DLD1 (cell line): ENCODE data around the gene CYBC1.

Experiments
- in situ Hi-C: cut with HindIII; loops from 2 replicates; pipeline ENCODE4 v1.10.0; 2017; ENCODE audit warnings: low sequenced_read_pairs

Gene CYBC1

GRCh38 chr17:82450357-82451106 lies at the start of gene CYBC1:
TSS of gene CYBC1 (minus strand) at chr17:82450752. CDS start at chr17:82449254, 1,498 bp downstream.
- in situ Hi-C loops = no loop called here

- in situ Hi-C loops = no loop called here
Measured at GRCh38 chr17:82497483-82498405, 47.2 kb upstream of the CYBC1 start.

GRCh38 chr17:82496529-82497434 lies 46.2 kb upstream of the CYBC1 start:
- in situ Hi-C loops = no loop called here

GRCh38 chr17:82495844-82496528 lies 45.4 kb upstream of the CYBC1 start:
- in situ Hi-C loops = no loop called here

- in situ Hi-C loops = no loop called here
Measured at GRCh38 chr17:82494236-82495055, 43.9 kb upstream of the CYBC1 start.

GRCh38 chr17:82493226-82493781 lies 42.8 kb upstream of the CYBC1 start:
- in situ Hi-C loops = no loop called here

- in situ Hi-C loops = no loop called here
Measured at GRCh38 chr17:82492643-82493225, 42.2 kb upstream of the CYBC1 start.

GRCh38 chr17:82491533-82491932 lies 41.0 kb upstream of the CYBC1 start:
- in situ Hi-C loops = no loop called here

GRCh38 chr17:82491196-82491530 lies 40.6 kb upstream of the CYBC1 start:
- in situ Hi-C loops = no loop called here

- in situ Hi-C loops = no loop called here
Measured at GRCh38 chr17:82490512-82491195, 40.1 kb upstream of the CYBC1 start.

GRCh38 chr17:82489851-82490511 lies 39.4 kb upstream of the CYBC1 start:
- in situ Hi-C loops = no loop called here

- in situ Hi-C loops = no loop called here
Measured at GRCh38 chr17:82489117-82489516, 38.6 kb upstream of the CYBC1 start.

GRCh38 chr17:82487910-82488309 lies 37.4 kb upstream of the CYBC1 start:
- in situ Hi-C loops = no loop called here

GRCh38 chr17:82486231-82487094 lies 35.9 kb upstream of the CYBC1 start:
- in situ Hi-C loops = no loop called here

- in situ Hi-C loops = no loop called here
Measured at GRCh38 chr17:82483836-82484235, 33.3 kb upstream of the CYBC1 start.

- in situ Hi-C loops = no loop called here
Measured at GRCh38 chr17:82483204-82483660, 32.7 kb upstream of the CYBC1 start.

- in situ Hi-C loops = no loop called here
Measured at GRCh38 chr17:82480318-82480717, 29.8 kb upstream of the CYBC1 start.
